ENCODE results near the gene SORCS1.

The SORCS1 gene

GRCh38 chr10:106992055-106992454 is 172.5 kb downstream of the SORCS1 start:
- DNase-seq (ENCODE audit: low spot score): no peak

GRCh38 chr10:106991091-106991490 is 173.4 kb downstream of the SORCS1 start:
- DNase-seq (ENCODE audit: low spot score): no peak

GRCh38 chr10:106987362-106987761 is 177.1 kb downstream of the SORCS1 start:
- DNase-seq (ENCODE audit: low spot score): no peak

- no peak for DNase-seq (ENCODE audit: low spot score)
These were observed 182.2 kb downstream of the SORCS1 start for GRCh38 chr10:106982268-106982667.

GRCh38 chr10:106981452-106982075 is 182.9 kb downstream of the SORCS1 start:
- no peak for DNase-seq (ENCODE audit: low spot score)

GRCh38 chr10:106980495-106981451 is 183.7 kb downstream of the SORCS1 start:
- no peak for DNase-seq (ENCODE audit: low spot score)

- no peak for DNase-seq (ENCODE audit: low spot score)
These were observed 185.8 kb downstream of the SORCS1 start for GRCh38 chr10:106978756-106979155.

- DNase-seq (ENCODE audit: low spot score): no peak
These were observed 190.8 kb downstream of the SORCS1 start for GRCh38 chr10:106973716-106974115.

- DNase-seq (ENCODE audit: low spot score): no peak
These were observed 191.2 kb downstream of the SORCS1 start for GRCh38 chr10:106973288-106973687.

- DNase-seq (ENCODE audit: low spot score): no peak
These were observed 192.1 kb downstream of the SORCS1 start for GRCh38 chr10:106972381-106972780.

- no peak for DNase-seq (ENCODE audit: low spot score)
These were observed 193.1 kb downstream of the SORCS1 start for GRCh38 chr10:106971411-106971831.

- DNase-seq (ENCODE audit: low spot score): no peak
These were observed 197.1 kb downstream of the SORCS1 start for GRCh38 chr10:106967452-106967851.

GRCh38 chr10:106960812-106961211 is 203.7 kb downstream of the SORCS1 start:
- no peak for DNase-seq (ENCODE audit: low spot score)

GRCh38 chr10:106959521-106959920 is 205.0 kb downstream of the SORCS1 start:
- no peak for DNase-seq (ENCODE audit: low spot score)

- no peak for DNase-seq (ENCODE audit: low spot score)
These were observed 205.7 kb downstream of the SORCS1 start for GRCh38 chr10:106958589-106959361.

GRCh38 chr10:106957823-106958588 is 206.5 kb downstream of the SORCS1 start:
- DNase-seq (ENCODE audit: low spot score): no peak

- no peak for DNase-seq (ENCODE audit: low spot score)
These were observed 208.1 kb downstream of the SORCS1 start for GRCh38 chr10:106956216-106956915.

- DNase-seq (ENCODE audit: low spot score): no peak
These were observed 209.4 kb downstream of the SORCS1 start for GRCh38 chr10:106955133-106955532.

GRCh38 chr10:106952033-106952432 is 212.5 kb downstream of the SORCS1 start:
- no peak for DNase-seq (ENCODE audit: low spot score)

GRCh38 chr10:106949680-106950478 is 214.6 kb downstream of the SORCS1 start:
- DNase-seq (ENCODE audit: low spot score): no peak
